LNCAP (cell line): ENCODE data around the gene STX1A.

Source experiments
- CTCF ChIP-seq: fragments of 450-650 bp; IDR thresholded peaks from 2 replicates; pipeline ENCODE4 v1.5.1; 2017; ENCODE audit warnings: mild to moderate bottlenecking

The STX1A gene

GRCh38 chr7:73719806-73720169 is 319 bp upstream of the STX1A start:
- no peak for TF ChIP-seq CTCF

GRCh38 chr7:73718438-73718881 is 1.0 kb downstream of the STX1A start:
- TF ChIP-seq CTCF: no peak

DNA sequence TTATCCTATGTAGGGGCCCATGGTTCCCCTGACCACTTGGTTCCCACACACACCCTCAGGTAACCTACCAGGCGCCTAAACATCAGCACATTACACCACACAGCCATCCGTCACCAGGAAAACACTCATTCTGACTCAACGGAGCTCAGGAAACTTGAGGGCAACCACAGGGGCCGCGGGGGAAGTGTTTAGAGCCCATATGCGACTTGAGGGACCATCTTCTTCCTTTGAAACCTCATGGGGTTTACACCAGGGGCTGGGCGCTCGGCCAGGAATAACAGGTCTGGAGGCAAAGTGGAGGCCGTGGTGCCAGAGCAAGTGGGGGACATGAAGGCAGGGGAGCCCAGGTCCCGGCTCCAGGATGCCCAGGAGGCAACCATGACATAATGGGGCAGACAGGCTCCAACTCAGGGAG is 1.5 kb downstream of the STX1A start:
- TF ChIP-seq CTCF: no peak

GRCh38 chr7:73717025-73717807 is 2.3 kb downstream of the STX1A start:
- TF ChIP-seq CTCF: no peak

- TF ChIP-seq CTCF: no peak
Observed at GRCh38 chr7:73716318-73716890, 3.1 kb downstream of the STX1A start.

- no peak for TF ChIP-seq CTCF
Observed at GRCh38 chr7:73715648-73716317, 3.7 kb downstream of the STX1A start.

DNA sequence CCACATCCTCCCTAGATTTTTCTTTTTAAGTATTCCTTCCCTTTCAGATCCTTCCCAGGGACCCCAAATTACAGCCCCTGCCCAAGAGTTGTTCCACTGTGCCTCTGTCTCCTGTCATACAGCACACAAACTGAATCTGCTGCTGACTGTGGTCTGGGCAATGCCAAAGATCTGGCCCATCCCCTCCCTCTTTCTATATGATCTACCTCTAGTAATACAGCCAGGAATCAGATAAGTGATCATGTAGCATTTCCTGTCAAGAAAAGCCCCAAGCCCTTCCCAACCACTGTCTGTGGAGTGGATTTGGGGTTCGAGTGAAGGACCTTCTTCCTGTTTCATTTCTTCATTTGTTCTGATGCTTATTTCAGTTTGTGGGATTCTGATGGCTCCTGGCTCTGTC is 6.7 kb downstream of the STX1A start:
- no peak for TF ChIP-seq CTCF
